K562 (cell line): ENCODE results near the gene STX1B. TPM values are rescaled to one million over a fixed set of nuclear protein-coding genes. Genes with fewer than 3 reads are reported as not detected.

Source experiments
- ARID1B ChIP-seq: fragments of 450-650 bp; IDR thresholded peaks from 2 replicates; pipeline ENCODE4 v1.6.1; 2016; ENCODE audit warnings: antibody characterized with exemption, mild to moderate bottlenecking, inconsistent platforms
- CHD4 ChIP-seq: fragments of 200-600 bp; sonication (generic); IDR thresholded peaks from 3 replicates; pipeline ENCODE4 v1.6.1; 2012; ENCODE audit warnings: low read depth, mild to moderate bottlenecking, mixed read lengths, low read length, inconsistent platforms; ENCODE audit not compliant: insufficient read depth, insufficient replicate concordance, poor library complexity, severe bottlenecking
- CREBBP ChIP-seq: IDR thresholded peaks from one replicate; pipeline ENCODE4 v1.6.1; 2012; ENCODE audit warnings: low read depth, mild to moderate bottlenecking, control low read depth, inconsistent platforms, low read length
- FOXA3 ChIP-seq, 2 experiments: fragments of 450-650 bp in 1 of 2; sonication (generic) in 1 of 2; formaldehyde crosslinking; IDR thresholded peaks in 1 of 2; conservative IDR thresholded peaks in 1 of 2; 2 replicates each; pipeline versions ENCODE4 v1.4.0 to v1.8.0; 2020 to 2022; ENCODE audit warnings: mild to moderate bottlenecking in 2 of 2, missing genetic modification reagents in 1 of 2
- HOXB6 ChIP-seq: fragments of 250-450 bp; sonication (Bioruptor Pico); IDR thresholded peaks from 2 replicates; pipeline ENCODE4 v1.5.1; 2022; ENCODE audit warnings: mild to moderate bottlenecking, borderline replicate concordance
- POLR2B ChIP-seq: fragments of 450-650 bp; IDR thresholded peaks from 2 replicates; pipeline ENCODE4 v1.6.1; 2018; ENCODE audit warnings: low read depth; ENCODE audit not compliant: partially characterized antibody
- RBFOX2 ChIP-seq: fragments of 200-400 bp; formaldehyde crosslinking; IDR thresholded peaks from 2 replicates; pipeline ENCODE4 v1.6.1; 2017; ENCODE audit warnings: low read depth, mild to moderate bottlenecking, low read length, moderate library complexity
- RBM17 ChIP-seq: fragments of 200-400 bp; formaldehyde crosslinking; IDR thresholded peaks from 2 replicates; pipeline ENCODE4 v1.6.1; 2017; ENCODE audit warnings: low read depth, mild to moderate bottlenecking, low read length, borderline replicate concordance
- ZNF717 ChIP-seq: fragments of 250-450 bp; sonication (Bioruptor Pico); IDR thresholded peaks from 2 replicates; pipeline ENCODE4 v1.5.0; 2021
- ZNF79 ChIP-seq: fragments of 250-450 bp; sonication (Bioruptor Pico); IDR thresholded peaks from 2 replicates; pipeline ENCODE4 v1.4.0; 2020; ENCODE audit warnings: low read depth, mild to moderate bottlenecking, moderate library complexity
- polyA plus RNA-seq, 8 experiments: library from polyadenylated mRNA; depleted of rRNA in 4 of 8; stranded (reverse) in 5 of 8; unstranded in 3 of 8; fragments of >200 nt; fragmentation: Nextera tagmentation in 2 of 8; fragmentation: Illumina TruSeq in 1 of 8; extraction: Ambion mirVana in 2 of 8; extraction: Trizol in 1 of 8; gene quantifications; 2 replicates each; pipeline versions ENCODE4 v1.2.1 to v1.2.3, GENCODE V29; 2011 to 2014; ENCODE audit warnings: inconsistent platforms in 1 of 8, missing spikeins in 1 of 8
- total RNA-seq, 7 experiments: library from RNA; depleted of rRNA in 6 of 7; stranded (reverse); fragments of >200 nt in 6 of 7; fragmentation: Illumina TruSeq in 2 of 7; extraction: Trizol in 2 of 7; gene quantifications; 2 replicates each; pipeline versions ENCODE4 v1.2.1 to v1.2.3, GENCODE V29; 2011 to 2021; ENCODE audit warnings: low replicate concordance in 1 of 7
- TF ChIP-seq, protein P1 (sequence below), 3 experiments: IDR thresholded peaks in 2 of 3; conservative IDR thresholded peaks in 1 of 3; 2 replicates each; pipeline ENCODE4 v1.5.1; 2011 to 2012; ENCODE audit warnings: low read length in 3 of 3, mild to moderate bottlenecking in 3 of 3, control low read depth in 2 of 3, improper control_type of control experiment in 1 of 3, inconsistent platforms in 1 of 3, low read depth in 1 of 3, mixed read lengths in 1 of 3, moderate library complexity in 1 of 3; ENCODE audit not compliant: insufficient read depth in 2 of 3
- TF ChIP-seq, protein P2 (sequence below), 2 experiments: fragments of 450-650 bp; conservative IDR thresholded peaks; 2 replicates each; pipeline ENCODE4 v1.6.1; 2017; ENCODE audit warnings: mild to moderate bottlenecking in 2 of 2, moderate library complexity in 2 of 2
- TF ChIP-seq, protein P3 (sequence below): fragments of 250-450 bp; sonication (Bioruptor Pico); IDR thresholded peaks from 2 replicates; pipeline ENCODE4 v1.5.0; 2021; ENCODE audit warnings: mild to moderate bottlenecking, moderate library complexity
- TF ChIP-seq, protein P4 (sequence below): fragments of 200-800 bp; sonication (Bioruptor generic); IDR thresholded peaks from 2 replicates; pipeline ENCODE4 v1.6.1; 2016; ENCODE audit warnings: missing genetic modification characterization, missing compliant biosample characterization

Gene STX1B
- total and polyA plus RNA-seq, 9 of the 15 experiments (the other 6 are each of a cell fraction or from before 2014, with no cell fraction given), result 0.07 to 2.5 (median 0.86) TPM

DNA sequence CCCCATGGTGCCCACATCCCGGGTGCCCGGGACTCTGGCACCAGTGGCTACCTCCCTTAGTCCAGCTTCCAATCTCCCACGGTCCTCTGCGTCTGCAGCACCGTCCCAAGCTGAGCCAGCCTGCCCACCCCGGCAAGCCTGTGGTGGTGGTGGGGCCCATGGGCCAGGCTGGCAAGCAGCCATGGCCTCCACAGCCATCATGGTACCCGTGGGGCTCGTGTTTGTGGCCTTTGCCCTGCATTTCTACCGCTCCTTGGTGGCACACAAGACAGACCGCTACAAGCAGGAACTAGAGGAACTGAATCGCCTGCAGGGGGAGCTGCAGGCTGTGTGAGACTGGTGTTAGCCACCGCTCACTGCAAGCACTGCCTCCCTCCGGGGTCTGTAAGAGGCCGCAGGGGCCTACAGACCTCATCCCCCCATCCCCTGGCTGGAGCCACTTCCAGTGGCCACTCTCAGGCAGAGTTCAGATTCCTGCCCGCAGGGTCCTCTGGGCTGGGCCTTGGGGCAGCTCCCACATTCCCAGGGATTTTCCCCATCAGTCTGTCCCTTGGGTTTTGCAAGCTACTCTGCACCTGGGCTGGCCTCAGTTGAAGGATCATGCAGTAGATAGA lies 56.8 kb downstream of the STX1B start (continued):
- TF ChIP-seq, protein P1, sequence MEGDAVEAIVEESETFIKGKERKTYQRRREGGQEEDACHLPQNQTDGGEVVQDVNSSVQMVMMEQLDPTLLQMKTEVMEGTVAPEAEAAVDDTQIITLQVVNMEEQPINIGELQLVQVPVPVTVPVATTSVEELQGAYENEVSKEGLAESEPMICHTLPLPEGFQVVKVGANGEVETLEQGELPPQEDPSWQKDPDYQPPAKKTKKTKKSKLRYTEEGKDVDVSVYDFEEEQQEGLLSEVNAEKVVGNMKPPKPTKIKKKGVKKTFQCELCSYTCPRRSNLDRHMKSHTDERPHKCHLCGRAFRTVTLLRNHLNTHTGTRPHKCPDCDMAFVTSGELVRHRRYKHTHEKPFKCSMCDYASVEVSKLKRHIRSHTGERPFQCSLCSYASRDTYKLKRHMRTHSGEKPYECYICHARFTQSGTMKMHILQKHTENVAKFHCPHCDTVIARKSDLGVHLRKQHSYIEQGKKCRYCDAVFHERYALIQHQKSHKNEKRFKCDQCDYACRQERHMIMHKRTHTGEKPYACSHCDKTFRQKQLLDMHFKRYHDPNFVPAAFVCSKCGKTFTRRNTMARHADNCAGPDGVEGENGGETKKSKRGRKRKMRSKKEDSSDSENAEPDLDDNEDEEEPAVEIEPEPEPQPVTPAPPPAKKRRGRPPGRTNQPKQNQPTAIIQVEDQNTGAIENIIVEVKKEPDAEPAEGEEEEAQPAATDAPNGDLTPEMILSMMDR (IDR thresholded peaks at IDR 0.05 in 2 of 3, conservative IDR thresholded peaks at IDR 0.05 in 1 of 3; ENCODE audit: insufficient read depth in 2 of 3, low read depth in 1 of 3, low read length in 3 of 3), result peak; percentile 91 to 98 (median 93)
- TF ChIP-seq HOXB6 (CRISPR knock-in tag) (no peak), POLR2B (no peak), ARID1B (no peak), ZNF79 (no peak), CHD4 (no peak), CREBBP (no peak), RBM17 (no peak), RBFOX2 (peak; percentile 59), ZNF717 (CRISPR knock-in tag) (no peak), FOXA3 (CRISPR knock-in tag; conservative IDR thresholded peaks at IDR 0.05 in 1 of 2, IDR thresholded peaks at IDR 0.05 in 1 of 2) (no peak)
- TF ChIP-seq, protein P2, sequence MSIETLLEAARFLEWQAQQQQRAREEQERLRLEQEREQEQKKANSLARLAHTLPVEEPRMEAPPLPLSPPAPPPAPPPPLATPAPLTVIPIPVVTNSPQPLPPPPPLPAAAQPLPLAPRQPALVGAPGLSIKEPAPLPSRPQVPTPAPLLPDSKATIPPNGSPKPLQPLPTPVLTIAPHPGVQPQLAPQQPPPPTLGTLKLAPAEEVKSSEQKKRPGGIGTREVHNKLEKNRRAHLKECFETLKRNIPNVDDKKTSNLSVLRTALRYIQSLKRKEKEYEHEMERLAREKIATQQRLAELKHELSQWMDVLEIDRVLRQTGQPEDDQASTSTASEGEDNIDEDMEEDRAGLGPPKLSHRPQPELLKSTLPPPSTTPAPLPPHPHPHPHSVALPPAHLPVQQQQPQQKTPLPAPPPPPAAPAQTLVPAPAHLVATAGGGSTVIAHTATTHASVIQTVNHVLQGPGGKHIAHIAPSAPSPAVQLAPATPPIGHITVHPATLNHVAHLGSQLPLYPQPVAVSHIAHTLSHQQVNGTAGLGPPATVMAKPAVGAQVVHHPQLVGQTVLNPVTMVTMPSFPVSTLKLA (conservative IDR thresholded peaks at IDR 0.05), result no peak
- TF ChIP-seq, protein P3, sequence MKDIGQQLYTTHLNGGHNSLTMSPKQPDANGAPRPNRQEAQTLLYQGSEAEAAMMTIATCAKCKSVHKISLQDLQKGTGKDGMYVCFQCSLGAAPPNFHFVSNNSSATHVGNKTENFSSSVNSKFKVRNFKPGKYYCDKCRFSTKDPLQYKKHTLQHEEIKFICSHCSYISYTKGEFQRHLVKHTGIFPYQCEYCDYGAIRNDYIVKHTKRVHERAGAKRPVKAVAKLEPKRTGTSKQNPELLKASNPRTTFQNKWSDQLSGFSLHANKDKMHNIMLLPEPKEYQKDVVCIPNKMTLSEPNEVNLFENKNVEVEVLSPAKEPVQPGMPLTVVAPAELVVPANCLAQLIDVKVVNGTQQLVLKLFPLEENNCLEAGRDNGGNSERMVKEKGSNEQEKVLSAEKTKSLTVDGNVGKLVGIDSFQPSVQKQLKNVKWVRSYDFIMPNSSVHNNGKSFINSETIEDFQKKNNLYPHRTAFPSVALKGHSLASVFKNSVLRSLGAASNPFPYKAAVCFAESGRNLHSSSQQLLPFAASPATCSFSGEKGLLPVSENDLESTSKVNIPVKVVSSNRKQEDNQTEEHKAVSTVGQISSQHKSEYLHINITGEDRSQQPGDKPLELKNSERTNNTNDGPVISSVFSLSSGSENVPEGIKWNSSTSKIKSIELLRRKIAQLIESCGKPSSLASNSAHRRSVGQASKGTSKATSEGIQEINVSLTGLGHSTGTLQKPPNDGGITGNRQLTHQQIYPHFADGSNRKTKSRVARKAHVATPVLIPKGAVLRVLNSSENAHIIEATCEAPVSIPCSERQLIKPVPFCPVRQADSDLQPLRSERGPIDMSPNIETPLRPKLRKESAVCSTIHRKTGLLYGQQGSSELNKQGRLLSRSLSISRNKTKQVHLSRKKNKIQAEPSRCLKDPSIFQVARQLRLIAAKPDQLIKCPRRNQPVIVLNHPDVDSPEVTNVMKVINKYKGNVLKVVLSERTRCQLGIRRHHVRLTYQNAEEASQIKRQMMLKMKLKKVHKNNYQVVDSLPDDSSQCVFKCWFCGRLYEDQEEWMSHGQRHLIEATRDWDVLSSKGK, result no peak
- TF ChIP-seq, protein P4, sequence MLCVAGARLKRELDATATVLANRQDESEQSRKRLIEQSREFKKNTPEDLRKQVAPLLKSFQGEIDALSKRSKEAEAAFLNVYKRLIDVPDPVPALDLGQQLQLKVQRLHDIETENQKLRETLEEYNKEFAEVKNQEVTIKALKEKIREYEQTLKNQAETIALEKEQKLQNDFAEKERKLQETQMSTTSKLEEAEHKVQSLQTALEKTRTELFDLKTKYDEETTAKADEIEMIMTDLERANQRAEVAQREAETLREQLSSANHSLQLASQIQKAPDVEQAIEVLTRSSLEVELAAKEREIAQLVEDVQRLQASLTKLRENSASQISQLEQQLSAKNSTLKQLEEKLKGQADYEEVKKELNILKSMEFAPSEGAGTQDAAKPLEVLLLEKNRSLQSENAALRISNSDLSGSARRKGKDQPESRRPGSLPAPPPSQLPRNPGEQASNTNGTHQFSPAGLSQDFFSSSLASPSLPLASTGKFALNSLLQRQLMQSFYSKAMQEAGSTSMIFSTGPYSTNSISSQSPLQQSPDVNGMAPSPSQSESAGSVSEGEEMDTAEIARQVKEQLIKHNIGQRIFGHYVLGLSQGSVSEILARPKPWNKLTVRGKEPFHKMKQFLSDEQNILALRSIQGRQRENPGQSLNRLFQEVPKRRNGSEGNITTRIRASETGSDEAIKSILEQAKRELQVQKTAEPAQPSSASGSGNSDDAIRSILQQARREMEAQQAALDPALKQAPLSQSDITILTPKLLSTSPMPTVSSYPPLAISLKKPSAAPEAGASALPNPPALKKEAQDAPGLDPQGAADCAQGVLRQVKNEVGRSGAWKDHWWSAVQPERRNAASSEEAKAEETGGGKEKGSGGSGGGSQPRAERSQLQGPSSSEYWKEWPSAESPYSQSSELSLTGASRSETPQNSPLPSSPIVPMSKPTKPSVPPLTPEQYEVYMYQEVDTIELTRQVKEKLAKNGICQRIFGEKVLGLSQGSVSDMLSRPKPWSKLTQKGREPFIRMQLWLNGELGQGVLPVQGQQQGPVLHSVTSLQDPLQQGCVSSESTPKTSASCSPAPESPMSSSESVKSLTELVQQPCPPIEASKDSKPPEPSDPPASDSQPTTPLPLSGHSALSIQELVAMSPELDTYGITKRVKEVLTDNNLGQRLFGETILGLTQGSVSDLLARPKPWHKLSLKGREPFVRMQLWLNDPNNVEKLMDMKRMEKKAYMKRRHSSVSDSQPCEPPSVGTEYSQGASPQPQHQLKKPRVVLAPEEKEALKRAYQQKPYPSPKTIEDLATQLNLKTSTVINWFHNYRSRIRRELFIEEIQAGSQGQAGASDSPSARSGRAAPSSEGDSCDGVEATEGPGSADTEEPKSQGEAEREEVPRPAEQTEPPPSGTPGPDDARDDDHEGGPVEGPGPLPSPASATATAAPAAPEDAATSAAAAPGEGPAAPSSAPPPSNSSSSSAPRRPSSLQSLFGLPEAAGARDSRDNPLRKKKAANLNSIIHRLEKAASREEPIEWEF (CRISPR knock-in tag), result no peak
